GM23338 (cell line): Measurements from ENCODE around the gene MEAK7. TPM values are rescaled to one million over a fixed set of nuclear protein-coding genes. Genes with fewer than 3 reads are reported as not detected.

Experiments used
- ATAC-seq: fragments of 200-7000 bp; cut with Tn5 transposase; 3 replicates; pipeline ENCODE4 v1.9.1; 2020
- DNase-seq: peaks from one replicate; pipeline ENCODE4 v3.0.0-alpha.2; 2015; ENCODE audit warnings: low spot score
- H2AFZ ChIP-seq: fragments of 200-600 bp; sonication (generic); 2 replicates; pipeline ENCODE4 v1.8.0; 2016; ENCODE audit warnings: antibody characterized with exemption, mild to moderate bottlenecking, moderate library complexity
- H3F3A ChIP-seq: fragments of 200-600 bp; sonication (generic); replicated peaks from 2 replicates; pipeline ENCODE4 v1.8.0; 2017; ENCODE audit warnings: antibody characterized with exemption, mixed run types, low read depth
- H3K27ac ChIP-seq: fragments of 200-600 bp; sonication (generic); 2 replicates; pipeline ENCODE4 v1.6.1; 2016; ENCODE audit warnings: low read depth
- H3K27me3 ChIP-seq: fragments of 200-600 bp; sonication (generic); 2 replicates; pipeline ENCODE4 v1.8.0; 2016; ENCODE audit warnings: mild to moderate bottlenecking, mixed run types, moderate library complexity; ENCODE audit not compliant: insufficient read depth
- H3K36me3 ChIP-seq: fragments of 200-600 bp; sonication (generic); 2 replicates; pipeline ENCODE4 v1.8.0; 2016; ENCODE audit warnings: mild to moderate bottlenecking; ENCODE audit not compliant: insufficient read depth
- H3K4me1 ChIP-seq: fragments of 200-600 bp; sonication (generic); 2 replicates; pipeline ENCODE4 v1.8.0; 2016; ENCODE audit warnings: mild to moderate bottlenecking, moderate library complexity; ENCODE audit not compliant: insufficient read depth
- H3K4me2 ChIP-seq: fragments of 200-600 bp; sonication (generic); 2 replicates; pipeline ENCODE4 v1.7.1; 2017; ENCODE audit warnings: mixed run types
- H3K4me3 ChIP-seq: fragments of 200-600 bp; sonication (generic); 2 replicates; pipeline ENCODE4 v1.6.1; 2016; ENCODE audit warnings: mixed run types
- H3K79me2 ChIP-seq: fragments of 200-600 bp; sonication (generic); replicated peaks from 2 replicates; pipeline ENCODE4 v1.8.0; 2017; ENCODE audit warnings: mild to moderate bottlenecking; ENCODE audit not compliant: insufficient read depth
- H3K9me2 ChIP-seq: fragments of 200-600 bp; sonication (generic); 2 replicates; pipeline ENCODE4 v1.8.0; 2017; ENCODE audit not compliant: insufficient read depth
- H4K20me1 ChIP-seq: fragments of 200-600 bp; sonication (generic); replicated peaks from 2 replicates; pipeline ENCODE4 v1.8.0; 2017; ENCODE audit warnings: mild to moderate bottlenecking; ENCODE audit not compliant: insufficient read depth
- H3K27ac Mint-ChIP-seq: 2 replicates; pipeline ENCODE4 v1.8.0; 2020; ENCODE audit warnings: inconsistent platforms, mild to moderate bottlenecking, moderate library complexity, mixed read lengths
- H3K27me3 Mint-ChIP-seq: 3 replicates; pipeline ENCODE4 v1.8.0; 2022; ENCODE audit warnings: low read depth, mild to moderate bottlenecking, moderate library complexity, mixed read lengths, inconsistent platforms; ENCODE audit not compliant: insufficient read depth, poor library complexity
- H3K36me3 Mint-ChIP-seq: 3 replicates; pipeline ENCODE4 v1.8.0; 2021; ENCODE audit warnings: low read depth, mild to moderate bottlenecking, inconsistent platforms, moderate library complexity, mixed read lengths
- H3K4me1 Mint-ChIP-seq: 3 replicates; pipeline ENCODE4 v1.8.0; 2020; ENCODE audit warnings: mild to moderate bottlenecking, inconsistent platforms, mixed read lengths
- H3K4me3 Mint-ChIP-seq: 3 replicates; pipeline ENCODE4 v1.8.0; 2021; ENCODE audit warnings: moderate library complexity, mild to moderate bottlenecking, inconsistent platforms, mixed read lengths
- H3K9me3 Mint-ChIP-seq: 3 replicates; pipeline ENCODE4 v1.8.0; 2020; ENCODE audit warnings: moderate library complexity, mild to moderate bottlenecking, inconsistent platforms, mixed read lengths
- CREB1 ChIP-seq: fragments of 250-450 bp; sonication (Bioruptor Pico); IDR thresholded peaks from 2 replicates; pipeline ENCODE4 v1.5.0; 2020; ENCODE audit warnings: low read depth, mild to moderate bottlenecking, moderate library complexity
- ETS1 ChIP-seq: IDR thresholded peaks from 2 replicates; pipeline ENCODE4 v1.6.1; 2016; ENCODE audit warnings: antibody characterized with exemption
- EZH2phosphoT487 ChIP-seq: fragments of 200-600 bp; sonication (generic); IDR thresholded peaks from one replicate; pipeline ENCODE4 v1.8.1; 2018; ENCODE audit warnings: antibody characterized with exemption; ENCODE audit not compliant: unreplicated experiment
- POLR2AphosphoS5 ChIP-seq: IDR thresholded peaks from 2 replicates; pipeline ENCODE4 v1.6.1; 2016; ENCODE audit warnings: antibody characterized with exemption, low read depth
- ZNF462 ChIP-seq: fragments of 250-450 bp; sonication (Bioruptor Pico); IDR thresholded peaks from 2 replicates; pipeline ENCODE4 v1.5.0; 2020; ENCODE audit warnings: mild to moderate bottlenecking, moderate library complexity
- polyA plus RNA-seq: library from polyadenylated mRNA; unstranded; fragments of >200 nt; fragmentation: Nextera tagmentation; extraction: Ambion mirVana; gene quantifications from 2 replicates; pipeline ENCODE4 v1.2.1, GENCODE V29; 2016
- total RNA-seq: library from RNA; depleted of rRNA; stranded (reverse); fragments of >200 nt; shearing (Covaris generic); gene quantifications from 2 replicates; pipeline ENCODE4 v1.2.3, GENCODE V29; 2014

MEAK7 gene
- total and polyA plus RNA-seq, 2 experiments from 2014 or later = 7.5 to 17.2 TPM

- H3K36me3 ChIP-seq = no peaks in the 10 kb centered on the region
- H3K4me3 ChIP-seq = no peak overlapping the region
- DNase-seq (no peak), ATAC-seq (no peak)
- Mint-ChIP-seq H3K27me3 (peaks cover 5% of the 10 kb centered on the region), H3K9me3 (no peaks in the 10 kb centered on the region; the same call in 2 of the 3 replicates), H3K4me1 (peaks cover 4% of the 10 kb centered on the region; the same call in 1 of the 3 replicates), H3K36me3 (peaks cover 6% of the 10 kb centered on the region), H3K4me3 (no peak overlapping the region), H3K27ac (no peak overlapping the region)
- no peaks in the 10 kb centered on the region for H3F3A ChIP-seq
- no peaks in the 10 kb centered on the region for H3K9me2 ChIP-seq
- no peaks in the 10 kb centered on the region for H3K4me1 ChIP-seq
- TF ChIP-seq POLR2AphosphoS5 (no peak), ETS1 (no peak), ZNF462 (CRISPR knock-in tag) (no peak), CREB1 (CRISPR knock-in tag) (no peak), EZH2phosphoT487 (no peak)
- H3K27me3 ChIP-seq = no peaks in the 10 kb centered on the region
- no peaks in the 10 kb centered on the region for H3K79me2 ChIP-seq
- H3K27ac ChIP-seq = no peak overlapping the region
- no peak overlapping the region for H3K4me2 ChIP-seq
- no peak overlapping the region for H2AFZ ChIP-seq
- no peaks in the 10 kb centered on the region for H4K20me1 ChIP-seq
Measured at GRCh38 chr16:84461029-84461412, 43.4 kb downstream of the MEAK7 start.
